Left lobe of liver (tissue), 1 donor: ENCODE measurements around the gene SHE. TPM values are rescaled to one million over a fixed set of nuclear protein-coding genes. Genes with fewer than 3 reads are reported as not detected.

ENCODE experiments used
- total RNA-seq: library from RNA; stranded (reverse); gene quantifications from one replicate; pipeline ENCODE4 v1.2.1, GENCODE V29; 2021
- donor health status: DM: no; HTN: yes; CAD: no.

SHE gene
- total RNA-seq, 1 donor from 2014 or later: 5.4 TPM

Other genes with a start within 250 kb of the SHE start
- gene HAX1, start 229.8 kb downstream of the SHE start, total RNA-seq: 41.6 TPM
- gene AQP10, start 181.3 kb downstream of the SHE start, total RNA-seq: not detected
- 4.4 TPM for gene ATP8B2, start 176.9 kb downstream of the SHE start, total RNA-seq
- gene IL6R, start 97.1 kb downstream of the SHE start, total RNA-seq: 171 TPM
- 2.2 TPM for gene TDRD10, start 193 bp downstream of the SHE start, total RNA-seq
- 35.4 TPM for gene UBE2Q1, start 56.2 kb upstream of the SHE start, total RNA-seq
- 0.10 TPM for gene CHRNB2, start 65.4 kb upstream of the SHE start, total RNA-seq
- 83.7 TPM for gene ADAR, start 105.8 kb upstream of the SHE start, total RNA-seq